ENCODE results near the gene ZRANB3. TPM values are rescaled to one million over a fixed set of nuclear protein-coding genes. Genes with fewer than 3 reads are reported as not detected.

ZRANB3 gene
- total and polyA plus RNA-seq, 10 of the 15 experiments (the other 5 are each of a cell fraction or from before 2014, with no cell fraction given): 5.6 to 11.4 (median 9.9) TPM

DNA sequence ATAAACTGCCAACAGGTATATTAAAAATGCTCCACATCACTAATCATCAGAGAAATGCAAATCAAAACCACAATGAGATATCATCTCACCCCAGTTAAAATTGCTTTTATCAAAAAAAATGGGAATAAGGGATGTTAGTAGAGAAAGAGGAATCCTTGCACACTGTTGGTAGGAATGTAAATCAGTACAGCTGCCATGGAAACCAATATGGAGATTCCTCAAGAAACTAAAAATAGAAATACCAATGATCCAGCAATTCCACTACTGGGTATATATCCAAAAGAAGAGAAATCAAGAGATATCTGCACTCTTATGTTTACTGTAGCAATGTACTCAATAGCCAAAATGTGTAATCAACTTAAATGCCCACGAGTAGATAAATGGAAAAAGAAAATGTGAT lies 40.6 kb downstream of the ZRANB3 start (continued):
- TF ChIP-seq PML (IDR thresholded peaks at IDR 0.05; ENCODE audit: low read length) (no peak), GATAD2B (conservative IDR thresholded peaks at IDR 0.05; ENCODE audit: low read depth) (no peak), POU2F2 (IDR thresholded peaks at IDR 0.05; ENCODE audit: borderline replicate concordance, low read depth, low read length) (no peak)

DNA sequence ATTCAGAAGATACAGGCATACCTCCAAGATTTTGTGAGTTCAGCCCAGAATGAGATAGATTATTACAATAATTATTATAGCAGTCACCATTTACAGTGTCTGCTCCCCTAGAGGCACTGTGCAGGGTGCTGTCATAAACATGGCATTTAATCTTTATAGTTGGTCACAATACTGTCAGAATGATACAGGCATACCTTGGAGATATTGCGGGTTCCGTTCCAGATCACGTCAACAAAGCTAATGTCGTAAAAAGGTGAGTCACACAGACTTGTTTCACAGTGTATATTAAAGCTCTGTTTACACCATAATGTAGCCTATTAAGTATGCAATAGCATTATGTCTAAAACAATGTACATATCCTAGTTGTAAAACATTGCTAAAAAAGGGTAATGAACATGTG lies 45.6 kb downstream of the ZRANB3 start:
- over 99% methylated on average over 4 of the region's 4 CpGs for WGBS (ENCODE audit: insufficient coverage, insufficient replicate concordance, low lambda C conversion rate, missing lambda C conversion rate)
- Histone ChIP-seq H3K9me3 (replicated peaks; ENCODE audit: control insufficient read depth, insufficient read depth, low read length) (peaks cover 3% of the 10 kb centered on the region), H3K4me2 (ENCODE audit: control insufficient read depth, insufficient read depth) (no peak overlapping the region), H3K4me1 (ENCODE audit: control insufficient read depth, insufficient read depth, low read length) (no peaks in the 10 kb centered on the region), H2AFZ (ENCODE audit: control insufficient read depth, low read depth, low read length) (no peak overlapping the region), H3K36me3 (ENCODE audit: control insufficient read depth in 2 of 2, insufficient read depth in 2 of 2, low read length in 1 of 2) (no peaks in the 10 kb centered on the region), H3K27me3 (replicated peaks in 1 of 2; ENCODE audit: control insufficient read depth in 2 of 2, insufficient read depth in 2 of 2, low read length in 1 of 2) (no peaks in the 10 kb centered on the region), H3K4me3 (no peak overlapping the region), H4K20me1 (ENCODE audit: control insufficient read depth, insufficient read depth) (no peaks in the 10 kb centered on the region), H3K27ac (ENCODE audit: control insufficient read depth, insufficient read depth) (no peak overlapping the region), H3K79me2 (ENCODE audit: control insufficient read depth, insufficient read depth, low read length) (no peaks in the 10 kb centered on the region), H3K9ac (ENCODE audit: control insufficient read depth, insufficient read depth, low read length) (no peak overlapping the region)
- ChIA-PET RAD21 (ENCODE audit: unreplicated experiment) (no interaction called here), POLR2A (no interaction called here), SMC1A (ENCODE audit: uncharacterized antibody, unreplicated experiment) (no interaction called here), CTCF (no interaction called here)
- FAIRE-seq (no peak), DNase-seq (ENCODE audit: low read depth, low spot score) (no peak), ATAC-seq (no peak)
- no TSS peak for BruUV-seq (replicated peaks)
- in situ Hi-C loops (cut with MboI): no loop called here
- intact Hi-C loops (cut with micrococcal nuclease; ENCODE audit: unreplicated experiment): no loop called here
- TF ChIP-seq, protein P1, sequence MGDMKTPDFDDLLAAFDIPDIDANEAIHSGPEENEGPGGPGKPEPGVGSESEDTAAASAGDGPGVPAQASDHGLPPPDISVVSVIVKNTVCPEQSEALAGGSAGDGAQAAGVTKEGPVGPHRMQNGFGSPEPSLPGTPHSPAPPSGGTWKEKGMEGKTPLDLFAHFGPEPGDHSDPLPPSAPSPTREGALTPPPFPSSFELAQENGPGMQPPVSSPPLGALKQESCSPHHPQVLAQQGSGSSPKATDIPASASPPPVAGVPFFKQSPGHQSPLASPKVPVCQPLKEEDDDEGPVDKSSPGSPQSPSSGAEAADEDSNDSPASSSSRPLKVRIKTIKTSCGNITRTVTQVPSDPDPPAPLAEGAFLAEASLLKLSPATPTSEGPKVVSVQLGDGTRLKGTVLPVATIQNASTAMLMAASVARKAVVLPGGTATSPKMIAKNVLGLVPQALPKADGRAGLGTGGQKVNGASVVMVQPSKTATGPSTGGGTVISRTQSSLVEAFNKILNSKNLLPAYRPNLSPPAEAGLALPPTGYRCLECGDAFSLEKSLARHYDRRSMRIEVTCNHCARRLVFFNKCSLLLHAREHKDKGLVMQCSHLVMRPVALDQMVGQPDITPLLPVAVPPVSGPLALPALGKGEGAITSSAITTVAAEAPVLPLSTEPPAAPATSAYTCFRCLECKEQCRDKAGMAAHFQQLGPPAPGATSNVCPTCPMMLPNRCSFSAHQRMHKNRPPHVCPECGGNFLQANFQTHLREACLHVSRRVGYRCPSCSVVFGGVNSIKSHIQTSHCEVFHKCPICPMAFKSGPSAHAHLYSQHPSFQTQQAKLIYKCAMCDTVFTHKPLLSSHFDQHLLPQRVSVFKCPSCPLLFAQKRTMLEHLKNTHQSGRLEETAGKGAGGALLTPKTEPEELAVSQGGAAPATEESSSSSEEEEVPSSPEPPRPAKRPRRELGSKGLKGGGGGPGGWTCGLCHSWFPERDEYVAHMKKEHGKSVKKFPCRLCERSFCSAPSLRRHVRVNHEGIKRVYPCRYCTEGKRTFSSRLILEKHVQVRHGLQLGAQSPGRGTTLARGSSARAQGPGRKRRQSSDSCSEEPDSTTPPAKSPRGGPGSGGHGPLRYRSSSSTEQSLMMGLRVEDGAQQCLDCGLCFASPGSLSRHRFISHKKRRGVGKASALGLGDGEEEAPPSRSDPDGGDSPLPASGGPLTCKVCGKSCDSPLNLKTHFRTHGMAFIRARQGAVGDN (IDR thresholded peaks at IDR 0.05): no peak
- no peak for TF ChIP-seq YBX1 (IDR thresholded peaks at IDR 0.05)
- TF ChIP-seq, protein P2, sequence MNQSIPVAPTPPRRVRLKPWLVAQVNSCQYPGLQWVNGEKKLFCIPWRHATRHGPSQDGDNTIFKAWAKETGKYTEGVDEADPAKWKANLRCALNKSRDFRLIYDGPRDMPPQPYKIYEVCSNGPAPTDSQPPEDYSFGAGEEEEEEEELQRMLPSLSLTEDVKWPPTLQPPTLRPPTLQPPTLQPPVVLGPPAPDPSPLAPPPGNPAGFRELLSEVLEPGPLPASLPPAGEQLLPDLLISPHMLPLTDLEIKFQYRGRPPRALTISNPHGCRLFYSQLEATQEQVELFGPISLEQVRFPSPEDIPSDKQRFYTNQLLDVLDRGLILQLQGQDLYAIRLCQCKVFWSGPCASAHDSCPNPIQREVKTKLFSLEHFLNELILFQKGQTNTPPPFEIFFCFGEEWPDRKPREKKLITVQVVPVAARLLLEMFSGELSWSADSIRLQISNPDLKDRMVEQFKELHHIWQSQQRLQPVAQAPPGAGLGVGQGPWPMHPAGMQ (IDR thresholded peaks at IDR 0.05; ENCODE audit: borderline replicate concordance): no peak
- TF ChIP-seq RBBP5 (conservative IDR thresholded peaks at IDR 0.05): no peak
- TF ChIP-seq SP1 (IDR thresholded peaks at IDR 0.05; ENCODE audit: low read depth, low read length): no peak
- no peak for TF ChIP-seq SMARCA5 (IDR thresholded peaks at IDR 0.05)
- no peak for TF ChIP-seq POU2F2 (IDR thresholded peaks at IDR 0.05; ENCODE audit: borderline replicate concordance, low read depth, low read length)
- TF ChIP-seq IKZF2 (IDR thresholded peaks at IDR 0.05): no peak
- TF ChIP-seq FOS (IDR thresholded peaks at IDR 0.05; ENCODE audit: borderline replicate concordance, extremely low read depth, insufficient read length): no peak
- TF ChIP-seq POLR2AphosphoS5 (IDR thresholded peaks at IDR 0.05; ENCODE audit: low read length): no peak
- TF ChIP-seq ETV6 (conservative IDR thresholded peaks at IDR 0.05 in 1 of 2, IDR thresholded peaks at IDR 0.05 in 1 of 2; ENCODE audit: borderline replicate concordance in 1 of 2, low read depth in 1 of 2): no peak
- TF ChIP-seq, protein P3, sequence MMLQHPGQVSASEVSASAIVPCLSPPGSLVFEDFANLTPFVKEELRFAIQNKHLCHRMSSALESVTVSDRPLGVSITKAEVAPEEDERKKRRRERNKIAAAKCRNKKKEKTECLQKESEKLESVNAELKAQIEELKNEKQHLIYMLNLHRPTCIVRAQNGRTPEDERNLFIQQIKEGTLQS (IDR thresholded peaks at IDR 0.05; ENCODE audit: borderline replicate concordance, extremely low read depth, low read depth, low read length): no peak
- no peak for TF ChIP-seq ZNF622 (IDR thresholded peaks at IDR 0.05)
- no peak for TF ChIP-seq MEF2B (IDR thresholded peaks at IDR 0.05; ENCODE audit: partially characterized antibody, poor library complexity, severe bottlenecking)

Data from GM12878 (cell line).